Activated CD8-positive, alpha-beta memory T cell treated with anti-CD3 and anti-CD28 coated beads for 48 hours (primary cell): ENCODE data around the gene VIPR1.
"Not testable (repeated sequence)": the region's sequence is repeated elsewhere in the genome, so short reads cannot be mapped to it uniquely, and the experiment has no call there.

Source experiments
- DNase-seq, 3 experiments: peaks; one replicate each; pipeline ENCODE4 v3.0.0-alpha.2; 2020; ENCODE audit warnings: low read depth in 2 of 3, low spot score in 2 of 3

The VIPR1 gene

GRCh38 chr3:42531470-42531869, 29.0 kb downstream of the VIPR1 start:
- DNase-seq, result no peak

DNA sequence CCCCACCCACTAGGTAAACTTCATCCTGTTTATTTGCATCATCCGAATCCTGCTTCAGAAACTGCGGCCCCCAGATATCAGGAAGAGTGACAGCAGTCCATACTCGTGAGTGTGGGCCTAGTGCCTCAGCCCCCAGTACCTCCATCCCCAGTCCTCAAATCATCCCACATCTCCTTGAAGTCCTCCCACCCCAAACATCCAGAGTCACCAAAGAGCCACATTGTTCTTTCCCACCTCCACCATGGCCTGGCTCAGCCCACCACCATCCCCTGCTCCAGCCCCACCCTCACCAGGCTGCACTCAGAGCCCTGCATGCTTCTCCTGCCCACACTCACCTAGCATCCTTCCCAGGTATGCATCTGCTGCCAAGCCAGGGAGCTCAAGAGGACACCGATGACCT, 29.8 kb downstream of the VIPR1 start:
- no peak for DNase-seq

DNA sequence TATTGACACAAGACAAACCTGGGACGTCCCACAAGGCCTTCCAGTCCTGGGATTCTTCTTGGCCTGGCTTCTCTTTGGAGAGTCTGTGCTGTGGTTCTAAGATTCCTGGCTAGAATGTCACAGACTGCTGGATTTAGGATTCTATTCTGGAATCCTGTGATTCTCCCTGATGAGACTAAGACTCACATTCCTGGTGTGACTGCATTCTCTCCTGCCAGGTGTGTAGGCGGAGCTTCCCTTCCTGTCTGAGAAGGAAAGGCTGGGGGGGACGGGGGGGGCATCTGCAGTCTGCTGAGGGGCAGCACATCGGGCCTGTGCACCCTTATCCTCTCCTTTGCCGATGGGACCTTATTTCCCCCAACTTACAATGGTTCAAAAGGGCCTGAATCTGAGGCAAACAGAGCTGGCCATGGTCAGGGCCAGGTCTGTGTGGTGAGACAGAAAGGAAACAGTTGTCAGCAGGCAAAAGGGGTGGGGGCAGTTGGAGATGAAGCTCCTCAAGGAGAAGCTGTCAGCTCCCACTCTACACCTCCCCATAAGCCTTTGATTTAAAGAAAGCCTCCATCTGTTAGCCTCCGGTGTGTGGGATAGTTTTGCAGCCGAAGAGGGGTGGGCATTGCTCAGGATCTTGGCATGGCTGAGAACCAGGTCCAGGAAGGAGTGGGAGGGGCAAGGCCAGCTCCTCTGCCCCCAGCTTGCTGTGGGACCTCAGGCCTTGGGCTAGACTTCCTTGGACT, 30.9 kb downstream of the VIPR1 start:
- DNase-seq, result no peak

DNA sequence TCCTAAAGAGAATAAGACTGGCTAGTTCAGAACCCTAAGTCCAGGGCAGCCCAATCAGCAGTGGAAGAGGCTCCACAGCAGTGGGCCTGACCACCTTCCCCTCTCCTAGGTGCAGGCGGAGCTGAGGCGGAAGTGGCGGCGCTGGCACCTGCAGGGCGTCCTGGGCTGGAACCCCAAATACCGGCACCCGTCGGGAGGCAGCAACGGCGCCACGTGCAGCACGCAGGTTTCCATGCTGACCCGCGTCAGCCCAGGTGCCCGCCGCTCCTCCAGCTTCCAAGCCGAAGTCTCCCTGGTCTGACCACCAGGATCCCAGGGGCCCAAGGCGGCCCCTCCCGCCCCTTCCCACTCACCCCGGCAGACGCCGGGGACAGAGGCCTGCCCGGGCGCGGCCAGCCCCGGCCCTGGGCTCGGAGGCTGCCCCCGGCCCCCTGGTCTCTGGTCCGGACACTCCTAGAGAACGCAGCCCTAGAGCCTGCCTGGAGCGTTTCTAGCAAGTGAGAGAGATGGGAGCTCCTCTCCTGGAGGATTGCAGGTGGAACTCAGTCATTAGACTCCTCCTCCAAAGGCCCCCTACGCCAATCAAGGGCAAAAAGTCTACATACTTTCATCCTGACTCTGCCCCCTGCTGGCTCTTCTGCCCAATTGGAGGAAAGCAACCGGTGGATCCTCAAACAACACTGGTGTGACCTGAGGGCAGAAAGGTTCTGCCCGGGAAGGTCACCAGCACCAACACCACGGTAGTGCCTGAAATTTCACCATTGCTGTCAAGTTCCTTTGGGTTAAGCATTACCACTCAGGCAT, 33.7 kb downstream of the VIPR1 start:
- DNase-seq, result no peak

DNA sequence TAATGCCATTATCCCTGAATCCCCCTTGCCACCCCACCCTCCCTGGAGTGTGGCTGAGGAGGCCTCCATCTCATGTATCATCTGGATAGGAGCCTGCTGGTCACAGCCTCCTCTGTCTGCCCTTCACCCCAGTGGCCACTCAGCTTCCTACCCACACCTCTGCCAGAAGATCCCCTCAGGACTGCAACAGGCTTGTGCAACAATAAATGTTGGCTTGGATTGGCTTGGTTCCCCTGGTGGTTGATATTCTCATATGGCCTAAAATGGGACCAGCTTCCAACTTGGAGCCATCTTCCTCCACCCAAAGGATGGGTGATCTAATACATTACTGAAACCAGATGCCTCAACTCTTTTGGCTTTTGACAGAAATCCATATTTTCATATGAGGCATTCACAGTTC, 34.9 kb downstream of the VIPR1 start:
- no peak for DNase-seq

DNA sequence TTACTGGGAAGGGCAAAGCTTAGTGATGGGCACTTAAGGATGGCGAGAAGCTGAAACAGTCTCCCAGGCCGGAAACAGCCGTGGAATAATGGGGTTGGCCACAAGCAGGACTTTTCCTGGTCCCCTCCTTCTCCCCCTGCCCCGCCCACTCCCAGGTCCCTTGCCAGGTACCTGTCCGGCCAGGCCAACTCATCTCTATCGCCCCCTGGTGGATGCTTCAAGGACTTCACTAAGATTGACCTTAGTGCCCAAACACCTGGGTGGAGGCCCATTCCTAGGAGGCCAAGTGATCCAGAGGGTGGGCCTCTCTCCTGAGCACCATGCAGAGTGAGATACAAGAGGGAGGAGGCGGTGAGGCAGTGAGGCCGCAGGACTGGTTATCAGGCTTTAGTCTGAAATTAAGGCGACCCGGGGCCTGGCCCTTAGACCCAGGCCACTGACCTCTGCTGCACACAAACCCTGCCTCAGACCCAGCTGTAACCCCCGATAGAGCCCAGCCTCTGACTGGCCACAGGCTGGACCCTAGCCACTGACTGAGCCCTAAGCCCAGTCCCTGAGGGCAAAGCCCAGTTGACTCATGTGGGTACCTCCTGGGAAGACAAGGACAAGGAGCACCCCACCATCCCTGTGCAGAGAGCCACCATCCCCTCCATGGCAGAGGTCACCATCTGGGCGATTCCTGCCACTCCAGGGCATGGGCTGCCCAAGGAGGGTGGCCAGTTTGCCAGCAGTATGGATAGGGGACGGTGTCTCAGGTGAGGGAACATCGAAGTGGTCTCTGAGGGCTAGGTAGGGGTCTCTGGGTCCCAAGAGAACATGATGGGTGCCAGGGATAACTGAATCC, 37.6 kb downstream of the VIPR1 start:
- peak; percentile 24 to 57 (median 44) for DNase-seq

GRCh38 chr3:42541079-42541478, 38.6 kb downstream of the VIPR1 start:
- no peak for DNase-seq

DNA sequence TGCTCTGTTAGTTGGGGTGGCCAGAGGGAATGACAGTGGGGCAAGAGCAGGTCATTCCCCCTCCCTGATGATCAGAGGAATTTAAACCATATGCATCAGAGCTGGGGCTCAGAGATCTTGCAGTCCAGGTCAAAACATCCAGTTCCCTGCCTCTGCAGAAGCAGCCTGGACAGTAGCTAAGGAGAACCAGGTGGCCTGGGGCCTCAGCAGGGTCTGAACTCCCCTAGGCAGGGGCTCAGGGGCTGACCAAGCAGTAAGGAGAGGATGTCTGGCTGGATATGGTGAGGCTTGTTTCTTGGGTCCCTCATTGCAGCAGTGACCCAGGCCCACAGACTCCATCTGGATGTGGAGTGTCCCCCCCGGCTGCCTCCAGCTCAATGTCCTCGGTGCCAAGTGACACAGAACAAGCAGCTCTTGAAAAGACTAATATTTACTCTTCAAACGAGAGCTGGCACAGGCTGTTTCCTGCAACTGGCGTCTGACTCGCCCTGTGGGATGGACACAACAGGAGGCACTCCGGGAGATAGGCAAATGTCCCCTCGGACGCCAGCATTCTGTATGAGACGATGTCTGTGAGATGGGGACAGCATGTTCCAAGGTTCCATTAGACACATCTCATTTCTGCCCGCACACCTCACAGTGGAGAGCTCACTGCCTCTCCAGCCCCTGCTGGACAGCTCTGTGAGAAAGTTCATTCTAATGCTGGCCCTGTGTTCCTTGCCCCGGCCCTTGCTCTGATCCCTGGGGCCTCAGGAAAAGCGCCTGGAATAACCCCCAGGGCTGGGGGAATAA, 42.2 kb downstream of the VIPR1 start:
- no peak for DNase-seq

- DNase-seq, result no peak
Observed at GRCh38 chr3:42545284-42545900, 42.9 kb downstream of the VIPR1 start.

- no peak for DNase-seq
Observed at GRCh38 chr3:42546691-42547213, 44.3 kb downstream of the VIPR1 start.

GRCh38 chr3:42547401-42547945, 45.0 kb downstream of the VIPR1 start:
- peak; percentile 13 to 60 (median 42) for DNase-seq

DNA sequence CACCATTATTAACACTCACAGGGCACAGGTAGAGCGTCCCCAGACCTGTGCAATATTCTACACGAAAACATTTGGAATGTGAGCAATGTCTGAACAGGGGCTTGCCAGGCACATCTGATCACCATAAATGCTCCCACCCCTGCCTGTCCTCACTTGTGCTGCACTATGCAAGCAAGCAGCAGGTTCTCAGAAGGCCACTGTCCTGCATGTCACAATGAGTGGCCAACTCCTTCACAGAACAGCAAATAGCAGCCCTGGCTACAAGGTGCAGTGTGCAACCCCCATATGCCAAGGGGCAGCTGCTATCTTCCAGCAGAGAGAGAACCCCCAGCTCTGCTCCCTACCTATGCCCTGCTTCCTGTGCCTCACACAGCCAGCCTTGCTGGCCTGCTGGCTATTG, 46.7 kb downstream of the VIPR1 start:
- no peak for DNase-seq

DNA sequence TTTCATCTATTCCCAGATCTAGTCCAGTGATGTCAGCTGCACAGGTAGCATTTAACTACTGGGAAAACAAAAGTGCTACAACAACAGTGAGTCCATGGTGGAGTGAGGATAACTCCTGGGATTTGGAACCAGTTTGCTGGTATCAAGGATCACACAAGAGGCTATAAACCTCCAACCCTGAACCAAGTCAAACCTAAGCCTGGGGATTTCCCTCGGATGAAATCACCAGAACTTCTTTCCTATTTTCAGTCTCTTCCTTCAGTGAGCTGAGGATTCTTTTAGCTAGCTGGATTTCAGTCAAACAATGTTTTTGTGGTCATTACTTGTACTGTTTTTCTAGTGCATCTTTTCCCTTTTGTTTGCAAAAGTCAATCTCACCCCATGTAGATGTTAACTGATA, 47.8 kb downstream of the VIPR1 start:
- DNase-seq, result no peak

GRCh38 chr3:42552830-42553229, 50.4 kb downstream of the VIPR1 start:
- DNase-seq, result no peak

- no peak for DNase-seq
Observed at GRCh38 chr3:42556089-42556632, 53.7 kb downstream of the VIPR1 start.

- not testable (repeated sequence) for DNase-seq
Observed at GRCh38 chr3:42556817-42557216, 54.4 kb downstream of the VIPR1 start.

DNA sequence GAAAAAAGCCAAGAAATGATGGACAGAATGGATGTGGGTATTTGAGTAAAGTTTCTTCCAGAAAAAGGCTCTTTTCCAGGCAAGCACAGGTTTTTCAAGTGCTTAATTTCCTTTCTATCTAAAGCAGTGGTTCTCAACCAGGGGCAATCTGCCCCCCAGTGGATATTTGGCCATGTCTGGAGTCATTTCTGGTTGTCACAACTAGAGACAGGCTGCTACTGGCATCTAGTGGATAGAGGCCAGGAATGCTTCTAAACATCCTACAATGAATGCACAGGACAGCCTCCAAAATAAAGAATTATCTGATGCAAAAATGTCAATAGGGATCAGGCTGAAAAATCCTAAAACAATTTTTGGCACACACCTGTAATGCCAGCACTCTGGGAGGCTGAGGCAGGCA, 55.4 kb downstream of the VIPR1 start:
- no peak for DNase-seq

- DNase-seq, result no peak
Observed at GRCh38 chr3:42562047-42562907, 59.8 kb downstream of the VIPR1 start.
